MCF 10A (cell line): Measurements from ENCODE around the gene FGGY. TPM values are rescaled to one million over a fixed set of nuclear protein-coding genes. Genes with fewer than 3 reads are reported as not detected.
"Not testable (repeated sequence)": the region's sequence is repeated elsewhere in the genome, so short reads cannot be mapped to it uniquely, and the experiment has no call there.

Experiments used
- Bru-seq: library from RNA; stranded (reverse); fragments of 400-500 nt; gene quantifications from one replicate; lab custom pipeline; 2021; lab: Mats Ljungman, UMichigan
- BruChase-seq, 2 experiments: library from RNA; stranded (reverse); fragments of 400-500 nt; gene quantifications; one replicate each; lab custom pipeline; 2021; lab: Mats Ljungman, UMichigan
- BruUV-seq: library from RNA; stranded (reverse); fragments of 400-500 nt; replicated peaks from 2 replicates; lab custom pipeline; 2021; lab: Mats Ljungman, UMichigan
- CTCF ChIA-PET: fragments of 300-600 bp; sonication (Branson Sonifier 250); formaldehyde crosslinking; extraction: SDS; loops from one replicate; lab custom pipeline; 2021; ENCODE audit warnings: antibody characterized with exemption, inconsistent platforms; lab: Yijun Ruan, JAX
- POLR2A ChIA-PET: fragments of 300-600, 350-650 bp; sonication (Branson Sonifier 250); formaldehyde crosslinking; extraction: SDS; loops from one replicate; lab custom pipeline; 2020; ENCODE audit warnings: antibody characterized with exemption, inconsistent platforms; lab: Yijun Ruan, JAX
- DNase-seq: peaks from one replicate; pipeline ENCODE4 v3.0.0-alpha.2; 2018; ENCODE audit not compliant: unreplicated experiment
- H3K27ac Mint-ChIP-seq: one replicate; pipeline ENCODE4 v1.8.0; 2022; ENCODE audit warnings: mild to moderate bottlenecking, low read depth, mixed read lengths; ENCODE audit not compliant: unreplicated experiment
- H3K27me3 Mint-ChIP-seq: one replicate; pipeline ENCODE4 v1.8.0; 2022; ENCODE audit warnings: mixed read lengths; ENCODE audit not compliant: insufficient read depth, unreplicated experiment
- H3K36me3 Mint-ChIP-seq: one replicate; pipeline ENCODE4 v1.8.0; 2022; ENCODE audit warnings: mild to moderate bottlenecking, moderate library complexity, mixed read lengths; ENCODE audit not compliant: insufficient read depth, unreplicated experiment
- H3K4me1 Mint-ChIP-seq: one replicate; pipeline ENCODE4 v1.8.0; 2022; ENCODE audit warnings: mixed read lengths; ENCODE audit not compliant: insufficient read depth, unreplicated experiment
- H3K4me3 Mint-ChIP-seq: one replicate; pipeline ENCODE4 v1.8.0; 2022; ENCODE audit warnings: mild to moderate bottlenecking, moderate library complexity, mixed read lengths; ENCODE audit not compliant: unreplicated experiment
- H3K9me3 Mint-ChIP-seq: one replicate; pipeline ENCODE4 v1.8.0; 2022; ENCODE audit warnings: mixed read lengths; ENCODE audit not compliant: unreplicated experiment
- intact Hi-C: fragments of 100-400 bp; cut with micrococcal nuclease; formaldehyde crosslinking; loops from 2 replicates; pipeline ENCODE4 v1.14.1; 2022
- long read RNA-seq: library from polyadenylated mRNA; stranded (forward); transcript quantifications from one replicate; pipeline ENCODE4 v2.0.0, GENCODE V29; 2022
- total RNA-seq: library from RNA; stranded (reverse); gene quantifications from 2 replicates; pipeline ENCODE4 v1.2.3, GENCODE V29; 2022
- TF ChIP-seq, protein P1 (sequence below): fragments of 200-600 bp; IDR thresholded peaks from one replicate; pipeline ENCODE4 v1.8.0; 2022; ENCODE audit warnings: antibody characterized with exemption, mild to moderate bottlenecking; ENCODE audit not compliant: unreplicated experiment

Gene FGGY, protein sequence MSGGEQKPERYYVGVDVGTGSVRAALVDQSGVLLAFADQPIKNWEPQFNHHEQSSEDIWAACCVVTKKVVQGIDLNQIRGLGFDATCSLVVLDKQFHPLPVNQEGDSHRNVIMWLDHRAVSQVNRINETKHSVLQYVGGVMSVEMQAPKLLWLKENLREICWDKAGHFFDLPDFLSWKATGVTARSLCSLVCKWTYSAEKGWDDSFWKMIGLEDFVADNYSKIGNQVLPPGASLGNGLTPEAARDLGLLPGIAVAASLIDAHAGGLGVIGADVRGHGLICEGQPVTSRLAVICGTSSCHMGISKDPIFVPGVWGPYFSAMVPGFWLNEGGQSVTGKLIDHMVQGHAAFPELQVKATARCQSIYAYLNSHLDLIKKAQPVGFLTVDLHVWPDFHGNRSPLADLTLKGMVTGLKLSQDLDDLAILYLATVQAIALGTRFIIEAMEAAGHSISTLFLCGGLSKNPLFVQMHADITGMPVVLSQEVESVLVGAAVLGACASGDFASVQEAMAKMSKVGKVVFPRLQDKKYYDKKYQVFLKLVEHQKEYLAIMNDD
- total RNA-seq = 8.0 and 10.6 TPM in 2 replicates
- Bru-seq, nascent RNA = percentile 52 among the genes with signal in this experiment
- percentile 37 among the genes with signal in this experiment for BruChase-seq, experiment 1, labeled RNA remaining after a 6-hour chase
- percentile 46 among the genes with signal in this experiment for BruChase-seq, experiment 2, labeled RNA remaining after a 2-hour chase
- long read RNA-seq, transcript FGGY-201 (16 exons, 1,976 nt) = major isoform, 5 of 18 reads
- long read RNA-seq, partial matches to known transcripts = 5 of 18 reads
- long read RNA-seq, other reads (novel, unspliced or antisense) = 8 of 18 reads

DNA sequence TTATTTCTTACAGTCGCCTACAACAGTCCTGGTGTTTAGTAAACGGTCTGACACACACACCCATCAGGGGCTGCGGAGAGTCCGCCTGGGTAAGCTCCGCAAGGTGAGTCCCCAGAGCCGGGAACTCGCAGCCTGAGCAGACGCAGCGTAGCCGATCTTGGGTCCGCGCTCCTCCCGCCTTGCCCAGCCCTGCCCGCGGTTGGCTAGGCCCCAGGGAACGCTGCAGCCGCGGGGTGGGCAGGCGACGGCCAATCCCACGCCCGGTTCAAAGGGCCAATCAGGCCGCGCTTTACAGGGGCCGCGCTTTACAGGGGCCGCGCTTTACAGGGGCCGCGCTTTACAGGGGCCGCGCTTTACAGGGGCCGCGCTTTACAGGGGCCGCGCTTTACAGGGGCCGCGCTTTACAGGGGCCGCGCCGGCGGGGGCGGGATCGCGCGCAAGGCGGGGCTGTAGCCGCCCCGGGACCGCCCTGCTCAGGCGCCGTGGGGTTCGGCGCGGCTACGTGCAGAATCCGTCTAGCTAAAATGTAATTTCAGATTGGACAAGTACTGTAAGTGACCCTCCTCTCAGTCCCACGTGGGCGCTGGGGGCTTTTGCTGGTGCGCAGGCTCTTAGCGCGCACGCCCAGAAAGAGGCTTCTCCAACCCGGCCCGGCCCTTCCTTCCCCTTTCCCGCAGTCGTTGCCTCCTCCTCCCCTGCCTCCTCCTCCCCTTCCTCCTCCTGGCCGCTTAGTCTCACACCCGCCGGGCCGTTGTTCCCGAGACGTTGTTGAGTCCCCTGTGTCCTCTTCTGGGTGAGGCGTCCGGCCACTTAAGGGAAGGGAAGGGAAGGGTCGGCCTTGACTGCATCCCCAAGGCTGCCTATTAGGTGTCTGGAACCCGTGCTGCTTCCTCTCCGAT, at the start of gene FGGY:
Gene FGGY (plus strand): TSS at position 737 of the 899 bp plus-strand sequence. CDS start 24,456 bp downstream, outside the sequence.
- POLR2A ChIA-PET = interaction anchor here (0.6 to 3.1 kb wide), 43 partner anchors 10 to 750 kb away, joined by 3 to 25 read pairs (median 3); partner anchors contain the start of genes JUN, MYSM1 and OMA1
- BruUV-seq = no TSS peak
- no peaks in the 10 kb centered on the region for H3K9me3 Mint-ChIP-seq
- H3K4me3 Mint-ChIP-seq = peak within 1 kb of the TSS; percentile 89
- intact Hi-C loops = loop anchor here (1.0 to 10.0 kb wide), 12 partner anchors 68 to 782 kb away; no protein-coding TSS in a partner anchor
- peaks cover 19% of the 10 kb centered on the region for H3K4me1 Mint-ChIP-seq
- CTCF ChIA-PET = interaction anchor here (0.6 to 1.4 kb wide), 7 partner anchors 8 to 528 kb away, joined by 3 to 6 read pairs (median 3); no protein-coding TSS in a partner anchor
- DNase-seq = peak; percentile 97
- H3K36me3 Mint-ChIP-seq = no peaks in the 10 kb centered on the region
- H3K27me3 Mint-ChIP-seq = no peaks in the 10 kb centered on the region
- TF ChIP-seq, protein P1, sequence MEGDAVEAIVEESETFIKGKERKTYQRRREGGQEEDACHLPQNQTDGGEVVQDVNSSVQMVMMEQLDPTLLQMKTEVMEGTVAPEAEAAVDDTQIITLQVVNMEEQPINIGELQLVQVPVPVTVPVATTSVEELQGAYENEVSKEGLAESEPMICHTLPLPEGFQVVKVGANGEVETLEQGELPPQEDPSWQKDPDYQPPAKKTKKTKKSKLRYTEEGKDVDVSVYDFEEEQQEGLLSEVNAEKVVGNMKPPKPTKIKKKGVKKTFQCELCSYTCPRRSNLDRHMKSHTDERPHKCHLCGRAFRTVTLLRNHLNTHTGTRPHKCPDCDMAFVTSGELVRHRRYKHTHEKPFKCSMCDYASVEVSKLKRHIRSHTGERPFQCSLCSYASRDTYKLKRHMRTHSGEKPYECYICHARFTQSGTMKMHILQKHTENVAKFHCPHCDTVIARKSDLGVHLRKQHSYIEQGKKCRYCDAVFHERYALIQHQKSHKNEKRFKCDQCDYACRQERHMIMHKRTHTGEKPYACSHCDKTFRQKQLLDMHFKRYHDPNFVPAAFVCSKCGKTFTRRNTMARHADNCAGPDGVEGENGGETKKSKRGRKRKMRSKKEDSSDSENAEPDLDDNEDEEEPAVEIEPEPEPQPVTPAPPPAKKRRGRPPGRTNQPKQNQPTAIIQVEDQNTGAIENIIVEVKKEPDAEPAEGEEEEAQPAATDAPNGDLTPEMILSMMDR = no peak
- H3K27ac Mint-ChIP-seq = peak within 1 kb of the TSS; percentile 87

DNA sequence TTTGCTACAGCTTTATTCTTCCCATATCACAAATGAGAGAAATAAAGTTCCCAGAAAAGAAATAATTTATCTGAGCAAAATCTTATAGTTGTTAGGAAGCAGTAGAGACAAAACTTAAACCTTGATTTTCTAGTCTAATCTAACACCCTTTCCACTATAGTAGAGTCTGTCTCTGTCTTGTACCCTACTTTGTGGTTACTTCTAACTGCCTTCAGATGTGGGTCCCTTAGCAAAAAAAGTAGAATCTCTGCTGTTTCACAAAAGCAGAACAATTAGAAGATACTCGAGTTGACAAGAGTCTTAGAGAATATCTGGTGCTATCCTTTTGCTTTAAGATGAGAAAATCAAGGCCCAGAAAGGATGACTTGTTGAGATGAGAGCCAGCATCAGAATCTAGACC, 48.1 kb upstream of the FGGY start:
- no peaks in the 10 kb centered on the region for H3K27me3 Mint-ChIP-seq
- no peaks in the 10 kb centered on the region for H3K4me1 Mint-ChIP-seq
- DNase-seq = no peak
- no peaks in the 10 kb centered on the region for H3K36me3 Mint-ChIP-seq
- no peak overlapping the region for H3K27ac Mint-ChIP-seq
- no peak overlapping the region for H3K4me3 Mint-ChIP-seq
- H3K9me3 Mint-ChIP-seq = peaks cover 15% of the 10 kb centered on the region
- ChIA-PET POLR2A (no interaction called here), CTCF (no interaction called here)
- TF ChIP-seq, protein P1 = no peak
- no TSS peak for BruUV-seq
- intact Hi-C loops = no loop called here

DNA sequence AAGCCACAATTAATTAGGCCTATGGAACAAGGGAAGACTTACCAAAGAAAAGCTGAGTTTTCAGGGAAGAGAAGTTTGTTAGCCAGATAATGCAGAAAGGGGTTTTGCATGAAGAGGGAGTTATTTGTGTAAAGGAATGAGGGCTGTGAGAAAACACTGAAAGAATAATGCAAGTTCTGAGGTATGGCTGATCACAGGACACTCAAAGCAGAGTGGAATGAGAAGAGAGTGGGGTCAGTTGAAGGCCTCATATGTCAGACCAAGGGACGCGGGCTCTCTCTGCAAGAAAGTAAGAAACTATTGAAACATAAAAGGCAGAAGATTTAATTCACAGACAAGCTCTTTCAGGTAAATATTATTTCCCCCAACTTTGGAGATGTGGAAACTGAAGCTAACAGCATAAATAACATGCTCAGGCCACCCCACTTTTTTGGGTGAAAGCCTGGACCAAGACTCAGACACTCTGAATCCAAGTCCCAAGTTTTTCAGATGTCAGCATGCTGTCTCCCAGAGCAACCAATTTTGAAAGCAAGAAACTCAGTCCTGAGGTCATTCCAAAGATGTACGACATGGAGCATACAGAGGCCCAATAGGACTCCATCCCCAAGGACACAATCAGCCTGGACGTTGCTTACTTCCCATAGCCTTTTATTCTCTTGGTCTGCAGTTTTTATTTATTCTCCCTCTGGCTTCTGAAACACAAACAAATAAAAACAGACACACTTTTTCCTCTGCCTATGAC, 47.3 kb upstream of the FGGY start:
- Mint-ChIP-seq H3K9me3 (peaks cover 15% of the 10 kb centered on the region), H3K36me3 (no peaks in the 10 kb centered on the region), H3K27ac (no peak overlapping the region), H3K27me3 (no peaks in the 10 kb centered on the region), H3K4me1 (no peaks in the 10 kb centered on the region), H3K4me3 (no peak overlapping the region)
- ChIA-PET POLR2A (no interaction called here), CTCF (no interaction called here)
- TF ChIP-seq, protein P1 = no peak
- no TSS peak for BruUV-seq
- intact Hi-C loops = no loop called here
- no peak for DNase-seq

DNA sequence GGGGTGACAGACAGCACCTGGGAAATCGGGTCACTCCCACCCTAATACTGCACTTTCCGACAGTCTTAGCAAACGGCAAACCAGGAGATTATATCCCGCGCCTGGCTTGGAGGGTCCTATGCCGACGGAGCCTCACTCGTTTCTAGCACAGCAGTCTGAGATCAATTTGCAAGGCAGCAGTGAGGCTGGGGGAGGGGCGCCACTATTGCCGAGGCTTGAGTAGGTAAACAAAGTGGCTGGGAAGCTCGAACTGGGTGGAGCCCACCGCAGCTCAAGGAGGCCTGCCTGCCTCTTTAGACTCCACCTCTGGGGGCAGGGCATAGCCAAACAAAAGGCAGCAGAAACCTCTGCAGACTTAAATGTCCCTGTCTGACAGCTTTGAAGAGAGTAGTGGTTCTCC, 45.8 kb upstream of the FGGY start:
- DNase-seq, H3K36me3 Mint-ChIP-seq, CTCF ChIA-PET, H3K4me1 Mint-ChIP-seq, H3K27me3 Mint-ChIP-seq, BruUV-seq, H3K4me3 Mint-ChIP-seq, intact Hi-C loops, POLR2A ChIA-PET, H3K27ac Mint-ChIP-seq: not testable (repeated sequence)
- peaks cover 15% of the 10 kb centered on the region for H3K9me3 Mint-ChIP-seq

DNA sequence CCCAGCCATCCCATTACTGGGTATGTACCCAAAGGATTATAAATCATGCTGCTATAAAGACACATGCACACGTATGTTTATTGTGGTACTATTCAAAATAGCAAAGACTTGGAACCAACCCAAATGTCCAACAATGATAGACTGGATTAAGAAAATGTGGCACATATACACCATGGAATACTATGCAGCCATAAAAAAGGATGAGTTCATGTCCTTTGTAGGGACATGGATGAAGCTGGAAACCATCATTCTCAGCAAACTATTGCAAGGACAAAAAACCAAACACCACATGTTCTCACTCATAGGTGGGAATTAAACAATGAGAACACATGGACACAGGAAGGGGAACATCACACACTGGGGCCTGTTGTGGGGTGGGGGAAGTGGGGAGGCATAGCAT, 40.5 kb upstream of the FGGY start:
- CTCF ChIA-PET, BruUV-seq, POLR2A ChIA-PET, DNase-seq, H3K9me3 Mint-ChIP-seq, H3K36me3 Mint-ChIP-seq, H3K27me3 Mint-ChIP-seq, H3K4me1 Mint-ChIP-seq, H3K4me3 Mint-ChIP-seq, intact Hi-C loops, H3K27ac Mint-ChIP-seq: not testable (repeated sequence)
